SK-N-SH treated with all-trans-retinoic acid at 6 μM for 48 hours (cell line): ENCODE results near the gene PKD2L2.
A peak's percentile ranks its signal among the peaks of the same experiment; 100 is the strongest.

Source experiments
- ATAC-seq: fragments of 200-7000 bp; cut with Tn5 transposase; 3 replicates; pipeline ENCODE4 v1.9.1; 2020; ENCODE audit warnings: mild to moderate bottlenecking, moderate library complexity
- ARNTL ChIP-seq: fragments of 450-650 bp; formaldehyde crosslinking; IDR thresholded peaks from 2 replicates; pipeline ENCODE4 v1.5.0; 2020; ENCODE audit warnings: low read depth, mild to moderate bottlenecking, moderate library complexity, borderline replicate concordance
- BACH2 ChIP-seq: fragments of 250-450 bp; sonication (Bioruptor Pico); IDR thresholded peaks from 2 replicates; pipeline ENCODE4 v1.9.0; 2021; ENCODE audit warnings: mild to moderate bottlenecking, borderline replicate concordance
- CSDC2 ChIP-seq: fragments of 250-450 bp; sonication (Bioruptor Pico); IDR thresholded peaks from 2 replicates; pipeline ENCODE4 v1.5.0; 2020; ENCODE audit warnings: mild to moderate bottlenecking, moderate library complexity
- CSRNP3 ChIP-seq: fragments of 250-450 bp; sonication (Bioruptor Pico); IDR thresholded peaks from 2 replicates; pipeline ENCODE4 v1.5.1; 2021; ENCODE audit warnings: mild to moderate bottlenecking, moderate library complexity
- ESRRG ChIP-seq: fragments of 250-450 bp; sonication (Bioruptor Pico); IDR thresholded peaks from 2 replicates; pipeline ENCODE4 v1.6.1; 2021; ENCODE audit warnings: mild to moderate bottlenecking
- GLIS3 ChIP-seq: fragments of 250-450 bp; sonication (Bioruptor Pico); IDR thresholded peaks from 2 replicates; pipeline ENCODE4 v1.5.0; 2020; ENCODE audit warnings: mild to moderate bottlenecking, moderate library complexity
- ISL1 ChIP-seq: fragments of 250-450 bp; sonication (Bioruptor Pico); IDR thresholded peaks from 2 replicates; pipeline ENCODE4 v2.1.2; 2022; ENCODE audit warnings: mild to moderate bottlenecking, moderate library complexity
- OSR1 ChIP-seq: fragments of 250-450 bp; sonication (Bioruptor Pico); IDR thresholded peaks from 2 replicates; pipeline ENCODE4 v1.8.0; 2022; ENCODE audit warnings: moderate library complexity, mild to moderate bottlenecking, inconsistent platforms
- PATZ1 ChIP-seq: fragments of 250-450 bp; sonication (Bioruptor Pico); IDR thresholded peaks from 2 replicates; pipeline ENCODE4 v1.8.0; 2020; ENCODE audit warnings: mild to moderate bottlenecking, moderate library complexity, borderline replicate concordance
- POU6F1 ChIP-seq: fragments of 250-450 bp; sonication (Bioruptor Pico); IDR thresholded peaks from 2 replicates; pipeline ENCODE4 v1.8.0; 2021; ENCODE audit warnings: low read depth, mild to moderate bottlenecking, moderate library complexity, borderline replicate concordance
- PPARA ChIP-seq: fragments of 250-450 bp; sonication (Bioruptor Pico); IDR thresholded peaks from 2 replicates; pipeline ENCODE4 v1.5.0; 2020; ENCODE audit warnings: mild to moderate bottlenecking, borderline replicate concordance
- RARB ChIP-seq: fragments of 250-450 bp; sonication (Bioruptor Pico); IDR thresholded peaks from 2 replicates; pipeline ENCODE4 v1.8.0; 2021; ENCODE audit warnings: mild to moderate bottlenecking, moderate library complexity
- SNAI2 ChIP-seq: fragments of 250-450 bp; sonication (Bioruptor Pico); IDR thresholded peaks from 2 replicates; pipeline ENCODE4 v1.5.0; 2020; ENCODE audit warnings: mild to moderate bottlenecking, moderate library complexity
- TCF4 ChIP-seq: fragments of 250-450 bp; sonication (Bioruptor Pico); IDR thresholded peaks from 2 replicates; pipeline ENCODE4 v1.8.0; 2021; ENCODE audit warnings: mild to moderate bottlenecking, moderate library complexity, borderline replicate concordance
- TOX ChIP-seq: fragments of 250-450 bp; sonication (Bioruptor Pico); IDR thresholded peaks from 2 replicates; pipeline ENCODE4 v1.8.0; 2021; ENCODE audit warnings: mild to moderate bottlenecking, moderate library complexity, borderline replicate concordance
- TSHZ2 ChIP-seq: fragments of 250-450 bp; sonication (Bioruptor Pico); IDR thresholded peaks from 2 replicates; pipeline ENCODE4 v1.5.0; 2020; ENCODE audit warnings: mild to moderate bottlenecking, moderate library complexity
- ZC3H10 ChIP-seq: fragments of 250-450 bp; sonication (Bioruptor Pico); IDR thresholded peaks from 2 replicates; pipeline ENCODE4 v1.5.1; 2021; ENCODE audit warnings: mild to moderate bottlenecking, moderate library complexity
- ZFP3 ChIP-seq: fragments of 250-450 bp; sonication (Bioruptor Pico); IDR thresholded peaks from 2 replicates; pipeline ENCODE4 v1.5.0; 2020; ENCODE audit warnings: mild to moderate bottlenecking, moderate library complexity
- ZFP30 ChIP-seq: fragments of 450-650 bp; formaldehyde crosslinking; IDR thresholded peaks from 2 replicates; pipeline ENCODE4 v1.5.0; 2022; ENCODE audit warnings: mild to moderate bottlenecking, moderate library complexity
- ZNF70 ChIP-seq: fragments of 450-650 bp; formaldehyde crosslinking; IDR thresholded peaks from 2 replicates; pipeline ENCODE4 v1.5.0; 2020; ENCODE audit warnings: mild to moderate bottlenecking, moderate library complexity

Gene PKD2L2

DNA sequence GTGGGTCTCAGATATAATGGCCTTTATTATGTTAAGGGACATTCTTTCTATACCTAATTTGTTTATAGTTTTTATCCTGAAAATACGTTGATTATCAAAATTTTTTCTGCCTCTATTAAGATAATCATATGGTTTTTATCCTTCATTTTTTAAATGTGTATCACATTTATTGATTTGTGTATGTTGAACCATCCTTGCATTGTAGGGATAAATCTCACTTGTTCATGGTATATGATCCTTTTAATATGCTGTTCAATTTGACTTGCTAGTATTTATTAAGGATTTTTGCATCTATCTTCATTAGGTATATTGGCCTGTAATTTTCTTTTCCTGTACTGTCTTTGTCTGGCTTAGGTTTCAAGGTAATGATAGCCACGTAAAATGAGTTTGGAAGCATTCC lies 25.5 kb downstream of the PKD2L2 start (continued):
- TF ChIP-seq PATZ1 (CRISPR knock-in tag) (no peak), CSRNP3 (CRISPR knock-in tag) (no peak)

DNA sequence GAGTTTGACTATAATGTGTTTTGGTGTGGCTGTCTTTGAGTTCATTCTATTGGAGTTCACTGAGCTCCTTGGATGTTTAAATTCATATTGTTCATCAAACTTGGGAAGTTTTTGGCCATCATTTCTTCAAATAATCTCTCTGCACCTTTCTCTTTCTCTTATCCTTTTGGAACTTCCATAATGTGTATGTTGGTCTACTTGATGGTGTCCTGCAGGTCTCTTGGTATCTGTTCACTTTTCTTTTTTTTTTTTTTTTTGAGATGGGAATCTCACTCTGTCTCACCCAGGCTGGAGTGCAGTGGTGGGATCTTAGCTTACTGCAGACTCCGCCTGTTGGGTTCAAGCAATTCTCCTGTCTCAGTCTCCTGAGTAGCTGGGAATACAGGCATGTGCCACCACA lies 27.7 kb downstream of the PKD2L2 start:
- no peak for ATAC-seq
- TF ChIP-seq TSHZ2 (CRISPR knock-in tag) (no peak), RARB (CRISPR knock-in tag) (no peak), ZFP30 (CRISPR knock-in tag) (no peak), ZNF70 (CRISPR knock-in tag) (no peak), ISL1 (CRISPR knock-in tag) (no peak), SNAI2 (CRISPR knock-in tag) (no peak), ZFP3 (CRISPR knock-in tag) (no peak), BACH2 (CRISPR knock-in tag) (no peak), PPARA (CRISPR knock-in tag) (no peak), ZC3H10 (CRISPR knock-in tag) (no peak), ARNTL (CRISPR knock-in tag) (no peak), PATZ1 (CRISPR knock-in tag) (no peak), ESRRG (CRISPR knock-in tag) (no peak)

GRCh38 chr5:137921931-137922330 lies 32.7 kb downstream of the PKD2L2 start:
- ATAC-seq, result peak; percentile 43; the same call in 2 of the 3 replicates
- TF ChIP-seq CSDC2 (CRISPR knock-in tag) (no peak), TOX (no peak), POU6F1 (CRISPR knock-in tag) (no peak), PPARA (CRISPR knock-in tag) (no peak), BACH2 (CRISPR knock-in tag) (no peak), ESRRG (CRISPR knock-in tag) (no peak), ZNF70 (CRISPR knock-in tag) (no peak), OSR1 (CRISPR knock-in tag) (no peak), ARNTL (CRISPR knock-in tag) (no peak), ZC3H10 (CRISPR knock-in tag) (no peak), RARB (CRISPR knock-in tag) (no peak), GLIS3 (CRISPR knock-in tag) (no peak), PATZ1 (CRISPR knock-in tag) (no peak), ZFP3 (CRISPR knock-in tag) (no peak), TCF4 (CRISPR knock-in tag) (no peak), ISL1 (CRISPR knock-in tag) (no peak)
